ENCODE results near the gene MYO9B.

- TF ChIP-seq CTCF (conservative IDR thresholded peaks at IDR 0.05; ENCODE audit: low read depth, low read length): no peak
- TF ChIP-seq EZH2 (IDR thresholded peaks at IDR 0.05; ENCODE audit: borderline replicate concordance, low read depth, low read length, poor library complexity, severe bottlenecking): no peak
Observed at GRCh38 chr19:17138937-17139598, 63.5 kb downstream of the MYO9B start.

Measured in A673 (cell line).